Measurements from ENCODE around the gene TRPC4AP. TPM values are rescaled to one million over a fixed set of nuclear protein-coding genes. Genes with fewer than 3 reads are reported as not detected.

Gene TRPC4AP
- total RNA-seq, 4 donors from 2014 or later, result 57.3 to 85.3 (median 70.1) TPM

DNA sequence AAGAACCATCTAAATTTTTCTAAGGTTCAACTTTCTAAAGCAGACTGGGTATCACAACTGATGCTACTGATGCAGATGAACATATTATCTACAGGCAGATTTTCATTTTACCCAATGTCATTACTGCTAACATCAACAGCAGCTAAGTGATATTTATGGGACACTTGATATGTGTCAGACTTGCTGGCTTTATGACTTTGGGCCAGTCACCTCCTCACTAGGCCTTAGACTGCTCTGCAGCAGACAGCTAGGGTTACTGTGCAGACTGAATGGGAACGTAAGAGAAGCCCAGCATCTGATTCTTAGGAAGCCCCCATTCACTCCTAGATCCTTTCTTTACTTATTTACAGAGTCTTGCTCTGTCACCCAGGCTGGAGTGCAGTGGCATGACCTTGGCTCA, 70.8 kb downstream of the TRPC4AP start:
- in situ Hi-C loops (cut with MboI; ENCODE audit: low pct_ligation_motif_present in 1 of 4, low pct_unique_long_range_greater_than_20kb in 1 of 4, low sequenced_read_pairs in 3 of 4), result no loop called here
- WGBS, 2 donors (ENCODE audit: low coverage in 1 of 2), result 84% methylated on average over 1 of the region's 1 CpG; no CpG with 5 or more reads in 1 of the 2 donors
- TF ChIP-seq, protein P1, sequence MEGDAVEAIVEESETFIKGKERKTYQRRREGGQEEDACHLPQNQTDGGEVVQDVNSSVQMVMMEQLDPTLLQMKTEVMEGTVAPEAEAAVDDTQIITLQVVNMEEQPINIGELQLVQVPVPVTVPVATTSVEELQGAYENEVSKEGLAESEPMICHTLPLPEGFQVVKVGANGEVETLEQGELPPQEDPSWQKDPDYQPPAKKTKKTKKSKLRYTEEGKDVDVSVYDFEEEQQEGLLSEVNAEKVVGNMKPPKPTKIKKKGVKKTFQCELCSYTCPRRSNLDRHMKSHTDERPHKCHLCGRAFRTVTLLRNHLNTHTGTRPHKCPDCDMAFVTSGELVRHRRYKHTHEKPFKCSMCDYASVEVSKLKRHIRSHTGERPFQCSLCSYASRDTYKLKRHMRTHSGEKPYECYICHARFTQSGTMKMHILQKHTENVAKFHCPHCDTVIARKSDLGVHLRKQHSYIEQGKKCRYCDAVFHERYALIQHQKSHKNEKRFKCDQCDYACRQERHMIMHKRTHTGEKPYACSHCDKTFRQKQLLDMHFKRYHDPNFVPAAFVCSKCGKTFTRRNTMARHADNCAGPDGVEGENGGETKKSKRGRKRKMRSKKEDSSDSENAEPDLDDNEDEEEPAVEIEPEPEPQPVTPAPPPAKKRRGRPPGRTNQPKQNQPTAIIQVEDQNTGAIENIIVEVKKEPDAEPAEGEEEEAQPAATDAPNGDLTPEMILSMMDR (IDR thresholded peaks at IDR 0.05), result no peak
- no peak for TF ChIP-seq POLR2A (IDR thresholded peaks at IDR 0.05)
- no peak for TF ChIP-seq EP300 (IDR thresholded peaks at IDR 0.05; ENCODE audit: low read depth)
- TF ChIP-seq POLR2AphosphoS5 (IDR thresholded peaks at IDR 0.05), result no peak

DNA sequence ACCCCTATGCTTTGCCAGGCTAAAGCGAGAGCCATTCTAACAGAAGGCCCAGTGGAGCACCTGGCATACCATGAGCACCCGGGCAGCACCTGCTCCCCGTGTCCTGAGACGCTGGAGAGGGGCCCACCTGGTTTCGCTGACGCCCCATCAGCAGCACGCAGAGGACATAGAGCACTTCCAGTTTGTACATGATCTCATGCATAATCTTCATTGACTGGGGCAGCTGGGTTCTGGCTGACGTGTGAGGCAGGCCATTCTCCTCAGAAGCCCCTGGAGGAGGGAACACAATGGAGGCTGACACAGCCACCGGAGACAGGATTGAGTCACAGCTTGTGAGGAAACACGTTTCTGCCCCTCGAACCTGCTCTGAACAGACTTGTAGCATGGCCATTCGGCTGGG, 71.5 kb downstream of the TRPC4AP start:
- Histone ChIP-seq H3K27me3 (no peaks in the 10 kb centered on the region), H3K9me3 (no peaks in the 10 kb centered on the region), H3K27ac (no peak overlapping the region), H3K4me3 (no peak overlapping the region), H3K36me3 (peaks cover 0 to 26% (median 4%) of the 10 kb centered on the region in 4 donors), H3K4me1 (no peaks in the 10 kb centered on the region)
- WGBS, 2 donors (ENCODE audit: low coverage in 1 of 2), result 73 to 84% methylated on average over 2 to 11 of the region's 12 CpGs
- in situ Hi-C loops (cut with MboI; ENCODE audit: low pct_ligation_motif_present in 1 of 4, low pct_unique_long_range_greater_than_20kb in 1 of 4, low sequenced_read_pairs in 3 of 4) (no loop called here), intact Hi-C loops (cut with DNase I; ENCODE audit: low total_unique reads) (no loop called here)
- no peak for DNase-seq
- TF ChIP-seq EP300 (IDR thresholded peaks at IDR 0.05; ENCODE audit: low read depth), result no peak
- TF ChIP-seq, protein P1 (IDR thresholded peaks at IDR 0.05), result no peak
- no peak for TF ChIP-seq POLR2A (IDR thresholded peaks at IDR 0.05)
- TF ChIP-seq POLR2AphosphoS5 (IDR thresholded peaks at IDR 0.05), result no peak

More for the DNA sequence above, 70.8 kb downstream of the TRPC4AP start:
- Histone ChIP-seq H3K27ac (no peak overlapping the region), H3K27me3 (no peaks in the 10 kb centered on the region), H3K4me3 (no peak overlapping the region), H3K9me3 (no peaks in the 10 kb centered on the region), H3K4me1 (no peaks in the 10 kb centered on the region), H3K36me3 (peaks cover 0 to 26% (median 2%) of the 10 kb centered on the region in 4 donors)
- no peak for DNase-seq
- intact Hi-C loops (cut with DNase I; ENCODE audit: low total_unique reads), result no loop called here

- intact Hi-C loops (cut with DNase I; ENCODE audit: low total_unique reads), result no loop called here
- no peak overlapping the region for H3K27ac ChIP-seq
- DNase-seq, result no peak
These were observed 72.3 kb downstream of the TRPC4AP start for GRCh38 chr20:35020108-35020928.

More at GRCh38 chr20:35020108-35020928, 72.3 kb downstream of the TRPC4AP start:
- Histone ChIP-seq H3K27me3 (no peaks in the 10 kb centered on the region), H3K4me1 (no peaks in the 10 kb centered on the region), H3K4me3 (no peak overlapping the region), H3K9me3 (no peaks in the 10 kb centered on the region), H3K36me3 (peaks cover 0 to 30% (median 7%) of the 10 kb centered on the region in 4 donors)
- 93 to 95% methylated on average over 3 to 8 of the region's 8 CpGs for WGBS, 2 donors (ENCODE audit: low coverage in 1 of 2)
- in situ Hi-C loops (cut with MboI; ENCODE audit: low pct_ligation_motif_present in 1 of 4, low pct_unique_long_range_greater_than_20kb in 1 of 4, low sequenced_read_pairs in 3 of 4), result no loop called here
- TF ChIP-seq POLR2A (IDR thresholded peaks at IDR 0.05) (no peak), POLR2AphosphoS5 (IDR thresholded peaks at IDR 0.05) (no peak), EP300 (IDR thresholded peaks at IDR 0.05; ENCODE audit: low read depth) (no peak)
- TF ChIP-seq, protein P1 (IDR thresholded peaks at IDR 0.05), result no peak

Measured in transverse colon (tissue), 4 donors.